ENCODE data around the gene GCK. TPM values are rescaled to one million over a fixed set of nuclear protein-coding genes. Genes with fewer than 3 reads are reported as not detected.

The GCK gene
- total RNA-seq, 3 donors from 2014 or later (not counting 1 experiment from before 2014, with no cell fraction given) = not detected

DNA sequence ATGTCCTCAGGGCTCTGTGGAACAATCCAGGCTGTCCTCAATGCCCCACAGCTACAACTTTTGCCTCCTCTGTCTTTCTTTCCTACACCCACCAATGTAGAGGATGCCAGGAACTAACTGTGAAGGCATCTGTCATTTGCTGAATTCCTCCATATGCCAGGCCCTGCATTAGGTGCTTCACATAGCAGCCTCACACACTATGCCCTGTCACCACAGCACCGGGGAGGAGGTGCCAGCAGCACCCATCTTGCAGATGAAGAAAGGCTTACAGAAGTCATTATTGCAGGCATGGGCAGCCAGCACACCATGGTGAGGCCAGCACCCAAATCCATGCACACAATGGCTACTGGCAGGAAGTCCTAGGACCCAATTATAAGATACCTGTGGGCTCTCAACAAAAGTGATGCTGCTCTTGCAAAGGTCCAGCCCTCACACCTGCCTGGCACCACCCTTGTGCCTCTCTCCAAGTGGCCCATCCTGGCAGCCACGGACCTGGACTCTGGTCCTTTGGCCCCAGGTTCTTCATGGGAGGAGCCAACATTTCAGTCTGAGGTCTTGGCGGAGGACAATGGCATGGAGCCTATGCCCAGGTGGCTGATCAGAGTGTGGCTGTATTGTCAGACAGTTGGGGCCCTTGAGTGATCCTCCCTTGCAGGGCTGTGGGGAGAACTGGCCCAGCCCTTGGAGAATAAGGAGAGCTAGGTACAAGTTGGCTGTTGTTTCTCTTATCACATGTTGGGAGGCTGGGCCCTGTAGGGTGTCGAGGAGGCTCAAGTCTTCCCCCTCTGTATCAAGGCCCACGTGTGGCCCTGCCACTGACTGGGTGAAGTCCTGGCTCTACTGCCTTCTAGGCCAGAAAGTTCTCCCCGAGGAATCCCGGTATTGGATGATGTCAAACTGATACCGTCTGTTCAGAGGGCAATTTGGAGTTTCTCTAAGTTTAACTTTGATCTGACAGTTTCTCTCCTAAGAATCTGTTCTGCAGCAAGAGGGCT is 33.8 kb downstream of the GCK start:
- no peaks in the 10 kb centered on the region for H3K36me3 Mint-ChIP-seq
- intact Hi-C loops (cut with micrococcal nuclease) = no loop called here
- no peak overlapping the region for H3K4me3 ChIP-seq (ENCODE audit: low read length)
- no peak overlapping the region for H3K27ac ChIP-seq (ENCODE audit: low read length)
- no peak overlapping the region for H3K4me3 Mint-ChIP-seq
- H3K4me1 ChIP-seq (ENCODE audit: control insufficient read depth, insufficient read depth, low read length) = no peaks in the 10 kb centered on the region
- 88% methylated on average over 8 of the region's 8 CpGs for WGBS (ENCODE audit: insufficient coverage)
- TF ChIP-seq, protein P1, sequence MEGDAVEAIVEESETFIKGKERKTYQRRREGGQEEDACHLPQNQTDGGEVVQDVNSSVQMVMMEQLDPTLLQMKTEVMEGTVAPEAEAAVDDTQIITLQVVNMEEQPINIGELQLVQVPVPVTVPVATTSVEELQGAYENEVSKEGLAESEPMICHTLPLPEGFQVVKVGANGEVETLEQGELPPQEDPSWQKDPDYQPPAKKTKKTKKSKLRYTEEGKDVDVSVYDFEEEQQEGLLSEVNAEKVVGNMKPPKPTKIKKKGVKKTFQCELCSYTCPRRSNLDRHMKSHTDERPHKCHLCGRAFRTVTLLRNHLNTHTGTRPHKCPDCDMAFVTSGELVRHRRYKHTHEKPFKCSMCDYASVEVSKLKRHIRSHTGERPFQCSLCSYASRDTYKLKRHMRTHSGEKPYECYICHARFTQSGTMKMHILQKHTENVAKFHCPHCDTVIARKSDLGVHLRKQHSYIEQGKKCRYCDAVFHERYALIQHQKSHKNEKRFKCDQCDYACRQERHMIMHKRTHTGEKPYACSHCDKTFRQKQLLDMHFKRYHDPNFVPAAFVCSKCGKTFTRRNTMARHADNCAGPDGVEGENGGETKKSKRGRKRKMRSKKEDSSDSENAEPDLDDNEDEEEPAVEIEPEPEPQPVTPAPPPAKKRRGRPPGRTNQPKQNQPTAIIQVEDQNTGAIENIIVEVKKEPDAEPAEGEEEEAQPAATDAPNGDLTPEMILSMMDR (IDR thresholded peaks at IDR 0.05) = no peak
- DNase-seq (no peak), ATAC-seq (no peak)
- no peak overlapping the region for H3K27ac Mint-ChIP-seq
- H3K9me3 Mint-ChIP-seq = no peaks in the 10 kb centered on the region
- H3K27me3 ChIP-seq (ENCODE audit: control insufficient read depth, insufficient read depth, low read length) = no peaks in the 10 kb centered on the region
- no peaks in the 10 kb centered on the region for H3K27me3 Mint-ChIP-seq (ENCODE audit: low read depth in 2 of 2)
- H3K4me1 Mint-ChIP-seq = no peaks in the 10 kb centered on the region
- H3K9me3 ChIP-seq (ENCODE audit: control insufficient read depth, insufficient read depth, low read length) = no peaks in the 10 kb centered on the region
- H3K36me3 ChIP-seq (ENCODE audit: control insufficient read depth, insufficient read depth, low read length) = no peaks in the 10 kb centered on the region

DNA sequence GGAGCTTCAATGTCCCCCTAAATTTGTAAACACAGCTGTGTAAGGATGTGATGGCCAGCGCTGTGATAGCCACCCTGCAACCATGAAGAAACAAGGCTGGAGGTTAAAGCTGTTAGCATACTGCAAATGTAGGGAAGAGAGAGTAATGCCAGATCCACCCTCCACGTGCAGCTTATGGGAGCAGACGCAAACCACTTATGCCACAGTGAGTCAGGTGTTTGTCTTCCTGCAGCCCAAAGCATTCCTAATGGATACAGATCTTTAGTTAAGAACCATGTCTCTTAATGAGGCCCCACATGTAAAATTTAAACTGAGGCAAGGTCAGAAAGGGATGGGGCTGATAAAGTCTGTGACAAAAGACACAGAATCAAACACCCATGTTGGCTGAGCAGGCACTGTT is 34.5 kb downstream of the GCK start:
- DNase-seq (no peak), ATAC-seq (no peak)
- Histone ChIP-seq H3K4me1 (ENCODE audit: control insufficient read depth, insufficient read depth, low read length) (peaks cover 3% of the 10 kb centered on the region), H3K27me3 (ENCODE audit: control insufficient read depth, insufficient read depth, low read length) (no peaks in the 10 kb centered on the region), H3K9me3 (ENCODE audit: control insufficient read depth, insufficient read depth, low read length) (no peaks in the 10 kb centered on the region), H3K4me3 (ENCODE audit: low read length) (no peak overlapping the region), H3K36me3 (ENCODE audit: control insufficient read depth, insufficient read depth, low read length) (no peaks in the 10 kb centered on the region), H3K27ac (ENCODE audit: low read length) (no peak overlapping the region)
- Mint-ChIP-seq H3K27me3 (ENCODE audit: low read depth in 2 of 2) (no peaks in the 10 kb centered on the region), H3K36me3 (no peaks in the 10 kb centered on the region), H3K9me3 (no peaks in the 10 kb centered on the region), H3K4me3 (no peak overlapping the region), H3K27ac (no peak overlapping the region), H3K4me1 (no peaks in the 10 kb centered on the region)
- intact Hi-C loops (cut with micrococcal nuclease) = no loop called here
- 86% methylated on average over 3 of the region's 3 CpGs for WGBS (ENCODE audit: insufficient coverage)
- TF ChIP-seq, protein P1 (IDR thresholded peaks at IDR 0.05) = no peak

DNA sequence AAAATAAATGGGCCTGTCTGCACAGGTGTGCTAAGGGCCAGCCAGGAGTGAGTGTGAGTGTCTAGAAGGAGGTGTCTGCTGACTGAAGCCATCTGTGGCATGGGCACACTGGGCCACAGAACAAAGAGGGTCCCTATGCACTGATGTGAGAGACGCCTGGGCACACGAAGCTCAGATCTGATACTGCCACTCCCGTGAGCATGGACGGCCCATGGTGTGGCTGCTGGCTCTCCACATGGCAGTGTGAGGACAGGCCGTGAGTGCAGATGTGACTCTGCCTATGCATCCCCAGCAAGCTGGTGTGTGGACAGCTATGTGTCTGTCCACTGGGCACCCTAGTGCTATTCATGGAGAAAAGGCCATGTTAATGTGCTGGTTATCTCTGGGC is 35.3 kb downstream of the GCK start:
- H3K27ac ChIP-seq (ENCODE audit: low read length) = no peak overlapping the region
- H3K9me3 Mint-ChIP-seq = no peaks in the 10 kb centered on the region

More for the DNA sequence above, 35.3 kb downstream of the GCK start:
- Histone ChIP-seq H3K36me3 (ENCODE audit: control insufficient read depth, insufficient read depth, low read length) (no peaks in the 10 kb centered on the region), H3K4me3 (ENCODE audit: low read length) (no peak overlapping the region), H3K27me3 (ENCODE audit: control insufficient read depth, insufficient read depth, low read length) (no peaks in the 10 kb centered on the region), H3K9me3 (ENCODE audit: control insufficient read depth, insufficient read depth, low read length) (no peaks in the 10 kb centered on the region), H3K4me1 (ENCODE audit: control insufficient read depth, insufficient read depth, low read length) (peaks cover 3% of the 10 kb centered on the region)
- intact Hi-C loops (cut with micrococcal nuclease) = no loop called here
- DNase-seq (no peak), ATAC-seq (no peak)
- H3K27ac Mint-ChIP-seq = no peak overlapping the region
- no peaks in the 10 kb centered on the region for H3K4me1 Mint-ChIP-seq
- TF ChIP-seq, protein P1 (IDR thresholded peaks at IDR 0.05) = no peak
- H3K36me3 Mint-ChIP-seq = no peaks in the 10 kb centered on the region
- H3K27me3 Mint-ChIP-seq (ENCODE audit: low read depth in 2 of 2) = no peaks in the 10 kb centered on the region
- WGBS (ENCODE audit: insufficient coverage) = 92% methylated on average over 5 of the region's 5 CpGs
- no peak overlapping the region for H3K4me3 Mint-ChIP-seq
